ENCODE measurements around the gene GPSM1. TPM values are rescaled to one million over a fixed set of nuclear protein-coding genes. Genes with fewer than 3 reads are reported as not detected.

Gene GPSM1
- polyA plus RNA-seq, 1 of the 3 experiments (the other 2 are of a cell fraction), result 26.7 TPM

GRCh38 chr9:136303825-136304416 is 23.4 kb upstream of the GPSM1 start, which contains the start of gene CCDC187:
TSS of gene CCDC187 (minus strand) at chr9:136304094. CDS start at chr9:136303830, 264 bp downstream.
- Histone ChIP-seq H3K4me1 (ENCODE audit: control insufficient read depth in 1 of 2, insufficient read depth in 2 of 2, low read depth in 1 of 2, low read length in 1 of 2) (peaks cover 0 to 5% of the 10 kb centered on the region in 2 experiments; a peak in 1 of 4 replicates), H3K9me3 (no peaks in the 10 kb centered on the region), H4K20me1 (ENCODE audit: insufficient read depth) (no peaks in the 10 kb centered on the region), H3K4me2 (no peak within 1 kb of the TSS), H3K27me3 (ENCODE audit: insufficient read depth) (no peaks in the 10 kb centered on the region), H3K9me2 (no peaks in the 10 kb centered on the region), H2AFZ (ENCODE audit: low read depth) (no peak within 1 kb of the TSS), H3K9ac (no peak within 1 kb of the TSS), H3F3A (replicated peaks; ENCODE audit: insufficient read depth) (peaks cover 5% of the 10 kb centered on the region), H3K4me3 (ENCODE audit: low read depth in 2 of 2, low read length in 1 of 2) (no peak within 1 kb of the TSS), H3K27ac (ENCODE audit: low read depth in 2 of 2, low read length in 1 of 2) (no peak within 1 kb of the TSS), H3K36me3 (replicated peaks in 1 of 2; ENCODE audit: control insufficient read depth in 1 of 2, insufficient read depth in 2 of 2, low read length in 1 of 2) (no peaks in the 10 kb centered on the region), H3K79me2 (ENCODE audit: insufficient read depth) (no peaks in the 10 kb centered on the region)
- ChIA-PET POLR2A (no interaction called here), CTCF (interaction anchor here (0.8 to 1.1 kb wide), 3 partner anchors 13 to 79 kb away, joined by 3 read pairs; no protein-coding TSS in a partner anchor)
- TF ChIP-seq YY1 (IDR thresholded peaks at IDR 0.05; ENCODE audit: low read depth), result no peak
- no peak for TF ChIP-seq MXI1 (IDR thresholded peaks at IDR 0.05; ENCODE audit: low read depth, low read length)
- no peak for TF ChIP-seq GABPA (IDR thresholded peaks at IDR 0.05; ENCODE audit: low read depth)
- no peak for TF ChIP-seq REST (IDR thresholded peaks at IDR 0.05; ENCODE audit: low read depth, low read length)
- TF ChIP-seq EP300 (IDR thresholded peaks at IDR 0.05; ENCODE audit: borderline replicate concordance in 1 of 2, low read depth in 1 of 2, low read length in 1 of 2), result no peak
- no peak for TF ChIP-seq NFIC (IDR thresholded peaks at IDR 0.05; ENCODE audit: borderline replicate concordance)
- no peak for TF ChIP-seq MAX (IDR thresholded peaks at IDR 0.05; ENCODE audit: low read depth)
- TF ChIP-seq FOXM1 (IDR thresholded peaks at IDR 0.05; ENCODE audit: low read depth), result no peak
- WGBS (ENCODE audit: low lambda C conversion rate), result 71% methylated on average over 6 of the region's 22 CpGs
- no peak for DNase-seq

- ChIA-PET POLR2A (no interaction called here), CTCF (interaction anchor here (0.8 to 1.1 kb wide), 2 partner anchors 13 to 79 kb away, joined by 3 read pairs; no protein-coding TSS in a partner anchor)
- H3K36me3 ChIP-seq (replicated peaks in 1 of 2; ENCODE audit: control insufficient read depth in 1 of 2, insufficient read depth in 2 of 2, low read length in 1 of 2), result no peaks in the 10 kb centered on the region
- no peak for DNase-seq
- 100% methylated on average over 1 of the region's 10 CpGs for WGBS (ENCODE audit: low lambda C conversion rate)
- no peaks in the 10 kb centered on the region for H3K27me3 ChIP-seq (ENCODE audit: insufficient read depth)
- no peak overlapping the region for H3K9ac ChIP-seq
- no peaks in the 10 kb centered on the region for H3K9me2 ChIP-seq
- peaks cover 5% of the 10 kb centered on the region for H3F3A ChIP-seq (replicated peaks; ENCODE audit: insufficient read depth)
- H3K4me3 ChIP-seq (ENCODE audit: low read depth in 2 of 2, low read length in 1 of 2), result no peak overlapping the region
- no peak overlapping the region for H3K27ac ChIP-seq (ENCODE audit: low read depth in 2 of 2, low read length in 1 of 2)
- no peak overlapping the region for H2AFZ ChIP-seq (ENCODE audit: low read depth)
- no peaks in the 10 kb centered on the region for H3K9me3 ChIP-seq
- H3K79me2 ChIP-seq (ENCODE audit: insufficient read depth), result no peaks in the 10 kb centered on the region
- H4K20me1 ChIP-seq (ENCODE audit: insufficient read depth), result no peaks in the 10 kb centered on the region
- H3K4me1 ChIP-seq (ENCODE audit: control insufficient read depth in 1 of 2, insufficient read depth in 2 of 2, low read depth in 1 of 2, low read length in 1 of 2), result peaks cover 0 to 5% of the 10 kb centered on the region in 2 experiments; a peak in 1 of 4 replicates
- no peak overlapping the region for H3K4me2 ChIP-seq
- TF ChIP-seq ZBTB33 (IDR thresholded peaks at IDR 0.05; ENCODE audit: borderline replicate concordance, low read depth) (no peak), REST (IDR thresholded peaks at IDR 0.05; ENCODE audit: low read depth, low read length) (no peak), USF2 (IDR thresholded peaks at IDR 0.05; ENCODE audit: borderline replicate concordance, low read depth, low read length) (no peak), YY1 (IDR thresholded peaks at IDR 0.05; ENCODE audit: low read depth) (no peak), FOSL2 (IDR thresholded peaks at IDR 0.05; ENCODE audit: borderline replicate concordance, low read depth) (no peak), MAX (IDR thresholded peaks at IDR 0.05; ENCODE audit: low read depth) (no peak), GATA2 (CRISPR knock-in tag; IDR thresholded peaks at IDR 0.05) (no peak), MEF2A (IDR thresholded peaks at IDR 0.05; ENCODE audit: borderline replicate concordance, low read depth) (no peak), POLR2AphosphoS5 (IDR thresholded peaks at IDR 0.05; ENCODE audit: low read depth, low read length) (no peak)
Measured at GRCh38 chr9:136304456-136304855, 22.9 kb upstream of the GPSM1 start.

Measured in SK-N-SH (cell line).